Measurements from ENCODE around the gene GTF2IRD1.

DNA sequence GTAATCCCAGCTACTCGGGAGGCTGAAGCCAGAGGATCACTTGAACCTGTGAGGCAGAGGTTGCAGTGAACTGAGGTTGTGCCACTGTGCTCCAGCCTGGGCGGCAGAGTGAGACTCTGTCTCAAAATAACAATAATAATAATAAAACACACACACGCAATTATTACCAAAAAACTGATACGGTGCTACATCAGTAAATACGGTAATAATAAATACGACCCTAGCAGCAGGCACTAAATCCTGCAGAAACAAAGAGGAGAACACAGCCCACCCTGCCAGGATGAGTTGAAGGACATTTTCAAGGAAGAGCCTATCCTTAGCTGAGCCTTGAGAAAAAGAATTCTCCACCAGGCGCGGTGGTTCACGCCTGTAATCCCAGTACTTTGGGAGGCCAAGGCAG is 169.4 kb downstream of the GTF2IRD1 start:
- TF ChIP-seq, protein P1, sequence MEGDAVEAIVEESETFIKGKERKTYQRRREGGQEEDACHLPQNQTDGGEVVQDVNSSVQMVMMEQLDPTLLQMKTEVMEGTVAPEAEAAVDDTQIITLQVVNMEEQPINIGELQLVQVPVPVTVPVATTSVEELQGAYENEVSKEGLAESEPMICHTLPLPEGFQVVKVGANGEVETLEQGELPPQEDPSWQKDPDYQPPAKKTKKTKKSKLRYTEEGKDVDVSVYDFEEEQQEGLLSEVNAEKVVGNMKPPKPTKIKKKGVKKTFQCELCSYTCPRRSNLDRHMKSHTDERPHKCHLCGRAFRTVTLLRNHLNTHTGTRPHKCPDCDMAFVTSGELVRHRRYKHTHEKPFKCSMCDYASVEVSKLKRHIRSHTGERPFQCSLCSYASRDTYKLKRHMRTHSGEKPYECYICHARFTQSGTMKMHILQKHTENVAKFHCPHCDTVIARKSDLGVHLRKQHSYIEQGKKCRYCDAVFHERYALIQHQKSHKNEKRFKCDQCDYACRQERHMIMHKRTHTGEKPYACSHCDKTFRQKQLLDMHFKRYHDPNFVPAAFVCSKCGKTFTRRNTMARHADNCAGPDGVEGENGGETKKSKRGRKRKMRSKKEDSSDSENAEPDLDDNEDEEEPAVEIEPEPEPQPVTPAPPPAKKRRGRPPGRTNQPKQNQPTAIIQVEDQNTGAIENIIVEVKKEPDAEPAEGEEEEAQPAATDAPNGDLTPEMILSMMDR (IDR thresholded peaks at IDR 0.05) = no peak
- TF ChIP-seq POLR2AphosphoS5 (IDR thresholded peaks at IDR 0.05; ENCODE audit: low read depth, low read length) (no peak), TCF7L2 (IDR thresholded peaks at IDR 0.05; ENCODE audit: low read depth, low read length) (no peak)
- TF ChIP-seq, protein P2, sequence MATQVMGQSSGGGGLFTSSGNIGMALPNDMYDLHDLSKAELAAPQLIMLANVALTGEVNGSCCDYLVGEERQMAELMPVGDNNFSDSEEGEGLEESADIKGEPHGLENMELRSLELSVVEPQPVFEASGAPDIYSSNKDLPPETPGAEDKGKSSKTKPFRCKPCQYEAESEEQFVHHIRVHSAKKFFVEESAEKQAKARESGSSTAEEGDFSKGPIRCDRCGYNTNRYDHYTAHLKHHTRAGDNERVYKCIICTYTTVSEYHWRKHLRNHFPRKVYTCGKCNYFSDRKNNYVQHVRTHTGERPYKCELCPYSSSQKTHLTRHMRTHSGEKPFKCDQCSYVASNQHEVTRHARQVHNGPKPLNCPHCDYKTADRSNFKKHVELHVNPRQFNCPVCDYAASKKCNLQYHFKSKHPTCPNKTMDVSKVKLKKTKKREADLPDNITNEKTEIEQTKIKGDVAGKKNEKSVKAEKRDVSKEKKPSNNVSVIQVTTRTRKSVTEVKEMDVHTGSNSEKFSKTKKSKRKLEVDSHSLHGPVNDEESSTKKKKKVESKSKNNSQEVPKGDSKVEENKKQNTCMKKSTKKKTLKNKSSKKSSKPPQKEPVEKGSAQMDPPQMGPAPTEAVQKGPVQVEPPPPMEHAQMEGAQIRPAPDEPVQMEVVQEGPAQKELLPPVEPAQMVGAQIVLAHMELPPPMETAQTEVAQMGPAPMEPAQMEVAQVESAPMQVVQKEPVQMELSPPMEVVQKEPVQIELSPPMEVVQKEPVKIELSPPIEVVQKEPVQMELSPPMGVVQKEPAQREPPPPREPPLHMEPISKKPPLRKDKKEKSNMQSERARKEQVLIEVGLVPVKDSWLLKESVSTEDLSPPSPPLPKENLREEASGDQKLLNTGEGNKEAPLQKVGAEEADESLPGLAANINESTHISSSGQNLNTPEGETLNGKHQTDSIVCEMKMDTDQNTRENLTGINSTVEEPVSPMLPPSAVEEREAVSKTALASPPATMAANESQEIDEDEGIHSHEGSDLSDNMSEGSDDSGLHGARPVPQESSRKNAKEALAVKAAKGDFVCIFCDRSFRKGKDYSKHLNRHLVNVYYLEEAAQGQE (IDR thresholded peaks at IDR 0.05; ENCODE audit: insufficient read depth in 1 of 2, low read depth in 2 of 2, low read length in 1 of 2) = no peak
